HepG2 (cell line): Measurements from ENCODE around the gene TRIM66. TPM values are rescaled to one million over a fixed set of nuclear protein-coding genes. Genes with fewer than 3 reads are reported as not detected.

Experiments used
- ARHGAP35 ChIP-seq: sonication (generic); formaldehyde crosslinking; IDR thresholded peaks from 2 replicates; pipeline ENCODE4 v1.9.0; 2022; ENCODE audit warnings: mild to moderate bottlenecking, inconsistent platforms, moderate library complexity, missing genetic modification reagents, borderline replicate concordance
- ARID5B ChIP-seq: IDR thresholded peaks from 2 replicates; pipeline ENCODE4 v1.4.0; 2020; ENCODE audit warnings: mild to moderate bottlenecking, missing genetic modification reagents
- CHD2 ChIP-seq: IDR thresholded peaks from 2 replicates; pipeline ENCODE4 v1.6.1; 2011; ENCODE audit warnings: low read depth, low read length, improper control_type of control experiment
- EED ChIP-seq: sonication (generic); formaldehyde crosslinking; IDR thresholded peaks from 2 replicates; pipeline ENCODE4 v1.5.0; 2020; ENCODE audit warnings: mild to moderate bottlenecking, missing genetic modification reagents
- ETV5 ChIP-seq: IDR thresholded peaks from 2 replicates; pipeline ENCODE4 v1.6.1; 2018; ENCODE audit warnings: missing biosample characterization, missing genetic modification reagents, inconsistent platforms, borderline replicate concordance
- GTF2F1 ChIP-seq: fragments of 150-350 bp; IDR thresholded peaks from 2 replicates; pipeline ENCODE4 v1.6.1; 2014; ENCODE audit warnings: low read length
- HOXA9 ChIP-seq: sonication (generic); formaldehyde crosslinking; IDR thresholded peaks from 2 replicates; pipeline ENCODE4 v1.8.1; 2022; ENCODE audit warnings: missing genetic modification reagents, mild to moderate bottlenecking, moderate library complexity, borderline replicate concordance
- MAZ ChIP-seq, 2 experiments: sonication (generic) in 1 of 2; formaldehyde crosslinking in 1 of 2; IDR thresholded peaks; 2 replicates each; pipeline versions ENCODE4 v1.5.0 to v1.6.1; 2012 to 2020; ENCODE audit warnings: low read depth in 2 of 2, mild to moderate bottlenecking in 2 of 2, borderline replicate concordance in 1 of 2, improper control_type of control experiment in 1 of 2, low read length in 1 of 2, missing genetic modification reagents in 1 of 2, moderate library complexity in 1 of 2
- MYPOP ChIP-seq: sonication (generic); formaldehyde crosslinking; IDR thresholded peaks from 2 replicates; pipeline ENCODE4 v1.8.1; 2023; ENCODE audit warnings: mild to moderate bottlenecking, moderate library complexity, missing genetic modification reagents
- POLR2A ChIP-seq, 2 experiments: IDR thresholded peaks; 2 replicates each; pipeline ENCODE4 v1.6.1; 2011; ENCODE audit warnings: low read depth in 2 of 2, low read length in 2 of 2, mild to moderate bottlenecking in 1 of 2, moderate library complexity in 1 of 2; ENCODE audit not compliant: insufficient read depth in 1 of 2
- SP5 ChIP-seq: IDR thresholded peaks from 2 replicates; pipeline ENCODE4 v1.6.1; 2016; ENCODE audit warnings: low read depth, borderline replicate concordance
- ZBTB14 ChIP-seq: sonication (generic); formaldehyde crosslinking; IDR thresholded peaks from 2 replicates; pipeline ENCODE4 v1.4.0; 2020; ENCODE audit warnings: missing genetic modification reagents
- ZFY ChIP-seq: sonication (generic); formaldehyde crosslinking; IDR thresholded peaks from 2 replicates; pipeline ENCODE4 v1.4.0; 2020; ENCODE audit warnings: missing genetic modification reagents
- ZNF180 ChIP-seq: sonication (generic); formaldehyde crosslinking; IDR thresholded peaks from 2 replicates; pipeline ENCODE4 v1.4.0; 2020; ENCODE audit warnings: low read depth, missing genetic modification reagents, borderline replicate concordance
- ZNF547 ChIP-seq: sonication (generic); formaldehyde crosslinking; IDR thresholded peaks from 2 replicates; pipeline ENCODE4 v1.5.1; 2020; ENCODE audit warnings: mild to moderate bottlenecking, missing genetic modification reagents
- ZNF562 ChIP-seq: sonication (generic); formaldehyde crosslinking; IDR thresholded peaks from 2 replicates; pipeline ENCODE4 v1.8.0; 2022; ENCODE audit warnings: missing genetic modification reagents, borderline replicate concordance
- ZNF703 ChIP-seq: sonication (generic); formaldehyde crosslinking; IDR thresholded peaks from 2 replicates; pipeline ENCODE4 v1.5.1; 2020; ENCODE audit warnings: missing genetic modification reagents, mild to moderate bottlenecking, moderate library complexity, borderline replicate concordance
- ZNF773 ChIP-seq: sonication (generic); formaldehyde crosslinking; IDR thresholded peaks from 2 replicates; pipeline ENCODE4 v1.4.0; 2020; ENCODE audit warnings: missing genetic modification reagents, borderline replicate concordance
- polyA plus RNA-seq, 8 experiments: library from polyadenylated mRNA; depleted of rRNA in 3 of 8; stranded (reverse) in 7 of 8; unstranded in 1 of 8; fragments of >200 nt; fragmentation: Illumina TruSeq in 4 of 8; extraction: Trizol in 4 of 8; gene quantifications; 2 replicates each; pipeline versions ENCODE4 v1.2.1 to v1.2.3, GENCODE V29; 2011 to 2016; ENCODE audit warnings: low read depth in 4 of 8, missing spikeins in 1 of 8, mixed read lengths in 1 of 8; ENCODE audit not compliant: insufficient read depth in 1 of 8
- total RNA-seq, 5 experiments: library from RNA; depleted of rRNA; stranded (reverse); fragments of >200 nt; fragmentation: Illumina TruSeq; extraction: Trizol; gene quantifications; 2 replicates each; pipeline ENCODE4 v1.2.3, GENCODE V29; 2016; ENCODE audit warnings: low read depth in 1 of 5
- TF ChIP-seq, protein P1 (sequence below): sonication (generic); formaldehyde crosslinking; IDR thresholded peaks from 2 replicates; pipeline ENCODE4 v1.8.0; 2022; ENCODE audit warnings: missing genetic modification reagents, mild to moderate bottlenecking, borderline replicate concordance
- TF ChIP-seq, protein P2 (sequence below): sonication (generic); formaldehyde crosslinking; conservative IDR thresholded peaks from 2 replicates; pipeline ENCODE4 v1.8.0; 2022; ENCODE audit warnings: missing genetic modification reagents

Gene TRIM66
- total and polyA plus RNA-seq, 2 of the 13 experiments (the other 11 are each of a cell fraction or from before 2014, with no cell fraction given) = 4.9 to 6.1 TPM

- TF ChIP-seq, protein P1, sequence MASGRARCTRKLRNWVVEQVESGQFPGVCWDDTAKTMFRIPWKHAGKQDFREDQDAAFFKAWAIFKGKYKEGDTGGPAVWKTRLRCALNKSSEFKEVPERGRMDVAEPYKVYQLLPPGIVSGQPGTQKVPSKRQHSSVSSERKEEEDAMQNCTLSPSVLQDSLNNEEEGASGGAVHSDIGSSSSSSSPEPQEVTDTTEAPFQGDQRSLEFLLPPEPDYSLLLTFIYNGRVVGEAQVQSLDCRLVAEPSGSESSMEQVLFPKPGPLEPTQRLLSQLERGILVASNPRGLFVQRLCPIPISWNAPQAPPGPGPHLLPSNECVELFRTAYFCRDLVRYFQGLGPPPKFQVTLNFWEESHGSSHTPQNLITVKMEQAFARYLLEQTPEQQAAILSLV (CRISPR knock-in tag) = no peak
- no peak for TF ChIP-seq ARHGAP35 (CRISPR knock-in tag)
- TF ChIP-seq GTF2F1 = no peak
- no peak for TF ChIP-seq ZNF180 (CRISPR knock-in tag)
- TF ChIP-seq ZNF773 = no peak
- TF ChIP-seq, protein P2, sequence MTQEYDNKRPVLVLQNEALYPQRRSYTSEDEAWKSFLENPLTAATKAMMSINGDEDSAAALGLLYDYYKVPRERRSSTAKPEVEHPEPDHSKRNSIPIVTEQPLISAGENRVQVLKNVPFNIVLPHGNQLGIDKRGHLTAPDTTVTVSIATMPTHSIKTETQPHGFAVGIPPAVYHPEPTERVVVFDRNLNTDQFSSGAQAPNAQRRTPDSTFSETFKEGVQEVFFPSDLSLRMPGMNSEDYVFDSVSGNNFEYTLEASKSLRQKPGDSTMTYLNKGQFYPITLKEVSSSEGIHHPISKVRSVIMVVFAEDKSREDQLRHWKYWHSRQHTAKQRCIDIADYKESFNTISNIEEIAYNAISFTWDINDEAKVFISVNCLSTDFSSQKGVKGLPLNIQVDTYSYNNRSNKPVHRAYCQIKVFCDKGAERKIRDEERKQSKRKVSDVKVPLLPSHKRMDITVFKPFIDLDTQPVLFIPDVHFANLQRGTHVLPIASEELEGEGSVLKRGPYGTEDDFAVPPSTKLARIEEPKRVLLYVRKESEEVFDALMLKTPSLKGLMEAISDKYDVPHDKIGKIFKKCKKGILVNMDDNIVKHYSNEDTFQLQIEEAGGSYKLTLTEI (CRISPR knock-in tag) = no peak
- TF ChIP-seq ZNF547 (CRISPR knock-in tag) = peak; percentile 48
- TF ChIP-seq ETV5 (CRISPR knock-in tag) = peak; percentile 58; the same call in 1 of the 2 replicates
- TF ChIP-seq POLR2A (IDR thresholded peaks at IDR 0.05; ENCODE audit: insufficient read depth in 1 of 2, low read depth in 2 of 2, low read length in 2 of 2) = 0 out of 4 replicates have a peak, but pooled peaks have one; percentile 13 to 21
- TF ChIP-seq ZFY (CRISPR knock-in tag) = peak; percentile 59; the same call in 1 of the 2 replicates
- TF ChIP-seq MYPOP (CRISPR knock-in tag) = no peak
- no peak for TF ChIP-seq ZNF703 (CRISPR knock-in tag)
- no peak for TF ChIP-seq ZBTB14
- TF ChIP-seq HOXA9 (CRISPR knock-in tag) = no peak
- TF ChIP-seq EED (CRISPR knock-in tag) = no peak
- TF ChIP-seq CHD2 = no peak
- TF ChIP-seq SP5 (CRISPR knock-in tag) = peak; percentile 85; the same call in 1 of the 2 replicates
- no peak for TF ChIP-seq ZNF562 (CRISPR knock-in tag)
- 0 out of 2 replicates have a peak, but pooled peaks have one; percentile 31 for TF ChIP-seq MAZ (IDR thresholded peaks at IDR 0.05; ENCODE audit: borderline replicate concordance, low read depth, low read length)
- no peak for TF ChIP-seq MAZ (CRISPR knock-in tag; IDR thresholded peaks at IDR 0.05; ENCODE audit: low read depth)
- peak; percentile 80 for TF ChIP-seq ARID5B (CRISPR knock-in tag)
Measured at GRCh38 chr11:8699903-8700302, 17.4 kb upstream of the TRIM66 start (continued).
